ENCODE data around the gene F5. TPM values are rescaled to one million over a fixed set of nuclear protein-coding genes. Genes with fewer than 3 reads are reported as not detected.

F5 gene
- total RNA-seq, 1 donor: not detected

GRCh38 chr1:169588112-169588511, 1.8 kb upstream of the F5 start:
- Histone ChIP-seq H3K4me2 (ENCODE audit: insufficient read depth, low read length) (no peak overlapping the region), H3K4me3 (ENCODE audit: insufficient read depth, low read length) (no peak overlapping the region), H3K79me2 (ENCODE audit: insufficient read depth, low read length) (no peaks in the 10 kb centered on the region), H3K9me3 (ENCODE audit: low read depth, low read length) (no peaks in the 10 kb centered on the region), H3K4me1 (ENCODE audit: insufficient read depth, low read length) (no peaks in the 10 kb centered on the region), H4K20me1 (ENCODE audit: insufficient read depth, low read length) (no peaks in the 10 kb centered on the region), H3K27me3 (ENCODE audit: insufficient read depth, low read length) (peaks cover 9% of the 10 kb centered on the region), H3K27ac (ENCODE audit: low read depth, low read length) (no peak overlapping the region), H3K36me3 (ENCODE audit: insufficient read depth, low read length) (no peaks in the 10 kb centered on the region), H2AFZ (ENCODE audit: low read length) (no peak overlapping the region)
- DNase-seq (ENCODE audit: insufficient read length, low spot score, missing footprints): no peak
- TF ChIP-seq, protein P1, sequence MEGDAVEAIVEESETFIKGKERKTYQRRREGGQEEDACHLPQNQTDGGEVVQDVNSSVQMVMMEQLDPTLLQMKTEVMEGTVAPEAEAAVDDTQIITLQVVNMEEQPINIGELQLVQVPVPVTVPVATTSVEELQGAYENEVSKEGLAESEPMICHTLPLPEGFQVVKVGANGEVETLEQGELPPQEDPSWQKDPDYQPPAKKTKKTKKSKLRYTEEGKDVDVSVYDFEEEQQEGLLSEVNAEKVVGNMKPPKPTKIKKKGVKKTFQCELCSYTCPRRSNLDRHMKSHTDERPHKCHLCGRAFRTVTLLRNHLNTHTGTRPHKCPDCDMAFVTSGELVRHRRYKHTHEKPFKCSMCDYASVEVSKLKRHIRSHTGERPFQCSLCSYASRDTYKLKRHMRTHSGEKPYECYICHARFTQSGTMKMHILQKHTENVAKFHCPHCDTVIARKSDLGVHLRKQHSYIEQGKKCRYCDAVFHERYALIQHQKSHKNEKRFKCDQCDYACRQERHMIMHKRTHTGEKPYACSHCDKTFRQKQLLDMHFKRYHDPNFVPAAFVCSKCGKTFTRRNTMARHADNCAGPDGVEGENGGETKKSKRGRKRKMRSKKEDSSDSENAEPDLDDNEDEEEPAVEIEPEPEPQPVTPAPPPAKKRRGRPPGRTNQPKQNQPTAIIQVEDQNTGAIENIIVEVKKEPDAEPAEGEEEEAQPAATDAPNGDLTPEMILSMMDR (IDR thresholded peaks at IDR 0.05; ENCODE audit: extremely low read depth, low read depth, low read length): no peak

GRCh38 chr1:169586067-169586394, 250 bp downstream of the F5 start:
- TF ChIP-seq, protein P1 (IDR thresholded peaks at IDR 0.05; ENCODE audit: extremely low read depth, low read depth, low read length): no peak
- no peaks in the 10 kb centered on the region for H4K20me1 ChIP-seq (ENCODE audit: insufficient read depth, low read length)
- no peaks in the 10 kb centered on the region for H3K79me2 ChIP-seq (ENCODE audit: insufficient read depth, low read length)
- DNase-seq (ENCODE audit: insufficient read length, low spot score, missing footprints): no peak
- H3K27ac ChIP-seq (ENCODE audit: low read depth, low read length): no peak overlapping the region
- H3K4me2 ChIP-seq (ENCODE audit: insufficient read depth, low read length): peak overlapping the region; percentile 52
- H2AFZ ChIP-seq (ENCODE audit: low read length): peak overlapping the region; percentile 77
- peaks cover 9% of the 10 kb centered on the region for H3K27me3 ChIP-seq (ENCODE audit: insufficient read depth, low read length)
- no peak overlapping the region for H3K4me3 ChIP-seq (ENCODE audit: insufficient read depth, low read length)
- no peaks in the 10 kb centered on the region for H3K9me3 ChIP-seq (ENCODE audit: low read depth, low read length)
- no peaks in the 10 kb centered on the region for H3K4me1 ChIP-seq (ENCODE audit: insufficient read depth, low read length)
- H3K36me3 ChIP-seq (ENCODE audit: insufficient read depth, low read length): no peaks in the 10 kb centered on the region

DNA sequence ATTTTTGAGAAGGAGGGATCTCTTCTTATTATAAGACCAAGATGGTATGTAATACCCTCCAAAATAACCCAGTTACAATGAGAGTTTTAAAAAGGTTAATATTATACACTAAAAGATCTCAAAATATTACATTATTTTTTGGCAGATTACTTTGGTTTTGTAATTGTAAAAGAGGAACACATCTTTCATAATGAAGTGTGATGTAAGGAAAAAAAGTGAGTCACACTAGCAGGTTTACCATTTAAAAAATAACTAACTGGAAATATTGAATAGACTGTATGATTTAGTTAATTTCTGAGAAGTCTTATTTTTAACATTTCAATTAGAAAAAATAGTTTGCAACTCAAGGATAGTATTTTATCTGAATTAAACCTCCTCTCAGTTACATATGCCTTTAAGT, 1.1 kb downstream of the F5 start:
- no peaks in the 10 kb centered on the region for H3K36me3 ChIP-seq (ENCODE audit: insufficient read depth, low read length)
- no peaks in the 10 kb centered on the region for H3K79me2 ChIP-seq (ENCODE audit: insufficient read depth, low read length)
- H3K27me3 ChIP-seq (ENCODE audit: insufficient read depth, low read length): peaks cover 9% of the 10 kb centered on the region
- H3K4me3 ChIP-seq (ENCODE audit: insufficient read depth, low read length): no peak overlapping the region
- H3K27ac ChIP-seq (ENCODE audit: low read depth, low read length): no peak overlapping the region
- no peak overlapping the region for H2AFZ ChIP-seq (ENCODE audit: low read length)
- DNase-seq (ENCODE audit: insufficient read length, low spot score, missing footprints): no peak
- H3K9me3 ChIP-seq (ENCODE audit: low read depth, low read length): no peaks in the 10 kb centered on the region
- TF ChIP-seq, protein P1 (IDR thresholded peaks at IDR 0.05; ENCODE audit: extremely low read depth, low read depth, low read length): no peak
- no peak overlapping the region for H3K4me2 ChIP-seq (ENCODE audit: insufficient read depth, low read length)
- no peaks in the 10 kb centered on the region for H3K4me1 ChIP-seq (ENCODE audit: insufficient read depth, low read length)
- no peaks in the 10 kb centered on the region for H4K20me1 ChIP-seq (ENCODE audit: insufficient read depth, low read length)

GRCh38 chr1:169584483-169585144, 1.7 kb downstream of the F5 start:
- TF ChIP-seq, protein P1 (IDR thresholded peaks at IDR 0.05; ENCODE audit: extremely low read depth, low read depth, low read length): no peak
- H3K27me3 ChIP-seq (ENCODE audit: insufficient read depth, low read length): peaks cover 9% of the 10 kb centered on the region
- no peak overlapping the region for H3K27ac ChIP-seq (ENCODE audit: low read depth, low read length)
- no peak overlapping the region for H3K4me2 ChIP-seq (ENCODE audit: insufficient read depth, low read length)
- H2AFZ ChIP-seq (ENCODE audit: low read length): no peak overlapping the region
- no peaks in the 10 kb centered on the region for H3K36me3 ChIP-seq (ENCODE audit: insufficient read depth, low read length)
- no peaks in the 10 kb centered on the region for H3K9me3 ChIP-seq (ENCODE audit: low read depth, low read length)
- H4K20me1 ChIP-seq (ENCODE audit: insufficient read depth, low read length): no peaks in the 10 kb centered on the region
- H3K4me1 ChIP-seq (ENCODE audit: insufficient read depth, low read length): no peaks in the 10 kb centered on the region
- no peak for DNase-seq (ENCODE audit: insufficient read length, low spot score, missing footprints)
- H3K79me2 ChIP-seq (ENCODE audit: insufficient read depth, low read length): no peaks in the 10 kb centered on the region
- H3K4me3 ChIP-seq (ENCODE audit: insufficient read depth, low read length): no peak overlapping the region

All from osteoblast (primary cell).